HepG2 (cell line): ENCODE data around the gene SEBOX. TPM values are rescaled to one million over a fixed set of nuclear protein-coding genes. Genes with fewer than 3 reads are reported as not detected.

ENCODE experiments used
- ATAC-seq: fragments of 200-7000 bp; cut with Tn5 transposase; 3 replicates; pipeline ENCODE4 v1.9.1; 2020; ENCODE audit warnings: mild to moderate bottlenecking, moderate library complexity
- BruUV-seq: library from RNA; stranded (reverse); fragments of 400-500 nt; replicated peaks from 2 replicates; lab custom pipeline; 2021; lab: Mats Ljungman, UMichigan
- CTCF ChIA-PET: fragments of 300-600 bp; formaldehyde crosslinking; extraction: SDS; loops from one replicate; lab custom pipeline; 2021; ENCODE audit warnings: low total read pairs, inconsistent platforms, low intra/inter-chr PET ratio; lab: Yijun Ruan, JAX
- POLR2A ChIA-PET: fragments of 350-600 bp; sonication (Branson Sonifier 250); formaldehyde crosslinking; loops from one replicate; lab custom pipeline; 2020; ENCODE audit warnings: antibody characterized with exemption, inconsistent platforms; lab: Yijun Ruan, JAX
- DNase-seq: peaks from one replicate; pipeline ENCODE4 v3.0.0-alpha.2; 2015; ENCODE audit warnings: low spot score
- FAIRE-seq: peaks from 3 replicates; lab custom pipeline; 2011; peaks lifted over from hg19 to GRCh38; lab: Jason Lieb, UNC
- H2AFZ ChIP-seq: one replicate; pipeline ENCODE4 v1.6.1; 2011; ENCODE audit warnings: low read length, inconsistent platforms
- H3K27ac ChIP-seq: fragments of 300-600 bp; 3 replicates; pipeline ENCODE4 v1.8.0; 2011; ENCODE audit warnings: mixed run types, mild to moderate bottlenecking, mixed read lengths, low read length, inconsistent platforms; ENCODE audit not compliant: insufficient read depth; ENCODE audit errors: extremely low read length
- H3K27me3 ChIP-seq, 2 experiments: fragments of 200-600 bp in 1 of 2; 2 replicates in 1 of 2; 3 replicates in 1 of 2; pipeline versions ENCODE4 v1.6.0 to v1.8.0; 2011; ENCODE audit warnings: low read length in 2 of 2, mild to moderate bottlenecking in 2 of 2, moderate library complexity in 2 of 2, inconsistent platforms in 1 of 2; ENCODE audit not compliant: insufficient read depth in 2 of 2, control insufficient read depth in 1 of 2
- H3K36me3 ChIP-seq, 2 experiments: fragments of 200-600 bp in 1 of 2; replicated peaks in 1 of 2; 2 replicates in 1 of 2; 3 replicates in 1 of 2; pipeline versions ENCODE4 v1.5.1 to v1.8.0; 2011; ENCODE audit warnings: low read length in 2 of 2, inconsistent platforms in 1 of 2; ENCODE audit not compliant: insufficient read depth in 2 of 2, control insufficient read depth in 1 of 2
- H3K4me1 ChIP-seq: 2 replicates; pipeline ENCODE4 v1.5.1; 2012; ENCODE audit warnings: low read length, inconsistent platforms; ENCODE audit not compliant: insufficient read depth
- H3K4me2 ChIP-seq: 2 replicates; pipeline ENCODE4 v1.6.0; 2011; ENCODE audit warnings: low read depth, low read length, inconsistent platforms
- H3K4me3 ChIP-seq, 3 experiments: fragments of 200-600 bp in 1 of 3; sonication (generic), shearing (Covaris generic) in 1 of 3; replicated peaks in 1 of 3; 2 replicates each; pipeline ENCODE4 v1.5.1; 2011 to 2016; ENCODE audit warnings: low read length in 3 of 3, inconsistent platforms in 2 of 3, low read depth in 2 of 3, mild to moderate bottlenecking in 2 of 3, control low read depth in 1 of 3, mixed read lengths in 1 of 3; ENCODE audit not compliant: insufficient read depth in 1 of 3
- H3K79me2 ChIP-seq: one replicate; pipeline ENCODE4 v1.6.1; 2011; ENCODE audit warnings: low read length, inconsistent platforms; ENCODE audit not compliant: insufficient read depth
- H3K9ac ChIP-seq: 2 replicates; pipeline ENCODE4 v1.6.0; 2011; ENCODE audit warnings: mild to moderate bottlenecking, low read depth, low read length, inconsistent platforms; ENCODE audit not compliant: insufficient read depth
- H3K9me3 ChIP-seq: 2 replicates; pipeline ENCODE4 v1.5.1; 2012; ENCODE audit warnings: mild to moderate bottlenecking, low read length
- H4K20me1 ChIP-seq: 2 replicates; pipeline ENCODE4 v1.6.0; 2011; ENCODE audit warnings: inconsistent platforms, mild to moderate bottlenecking, low read length, moderate library complexity; ENCODE audit not compliant: insufficient read depth
- CBX2 ChIP-seq, 2 experiments: fragments of 200-600 bp in 1 of 2; sonication (generic); formaldehyde crosslinking in 1 of 2; IDR thresholded peaks; 2 replicates each; pipeline versions ENCODE4 v1.7.0 to v1.8.1; 2018 to 2022; ENCODE audit warnings: low read depth in 2 of 2, low read length in 1 of 2, mild to moderate bottlenecking in 1 of 2, missing genetic modification reagents in 1 of 2
- FIP1L1 ChIP-seq: fragments of 200-400 bp; formaldehyde crosslinking; IDR thresholded peaks from 2 replicates; pipeline ENCODE4 v1.6.1; 2018; ENCODE audit warnings: low read depth, mild to moderate bottlenecking, low read length, moderate library complexity, borderline replicate concordance; ENCODE audit not compliant: insufficient read depth
- KDM2A ChIP-seq: sonication (generic); formaldehyde crosslinking; IDR thresholded peaks from 2 replicates; pipeline ENCODE4 v1.4.0; 2020; ENCODE audit warnings: low read depth, missing genetic modification reagents, borderline replicate concordance
- PAF1 ChIP-seq: IDR thresholded peaks from 2 replicates; pipeline ENCODE4 v1.6.1; 2016; ENCODE audit warnings: missing genetic modification reagents, missing compliant biosample characterization
- POLR2G ChIP-seq: fragments of 200-400 bp; formaldehyde crosslinking; IDR thresholded peaks from 2 replicates; pipeline ENCODE4 v1.6.1; 2018; ENCODE audit warnings: mild to moderate bottlenecking, low read depth, low read length, moderate library complexity
- ZNF234 ChIP-seq: sonication (generic); formaldehyde crosslinking; conservative IDR thresholded peaks from 2 replicates; pipeline ENCODE4 v1.5.1; 2020; ENCODE audit warnings: mild to moderate bottlenecking, missing genetic modification reagents
- WGBS: methylation state at CpG from one replicate; pipeline ENCODE4 v1.1.6; 2017; ENCODE audit warnings: low lambda C conversion rate; 5-methylcytosine and 5-hydroxymethylcytosine counted together
- in situ Hi-C: cut with HindIII; loops from 2 replicates; pipeline ENCODE4 v1.10.0; 2017; ENCODE audit warnings: low pct_unique_long_range_greater_than_20kb; ENCODE audit not compliant: extremely low pct_ligation_motif_present
- intact Hi-C: fragments of 100-400 bp; cut with micrococcal nuclease; formaldehyde crosslinking; loops from one replicate; pipeline ENCODE4 v1.10.0; 2022; ENCODE audit not compliant: unreplicated experiment
- polyA plus RNA-seq, 8 experiments: library from polyadenylated mRNA; depleted of rRNA in 3 of 8; stranded (reverse) in 7 of 8; unstranded in 1 of 8; fragments of >200 nt; fragmentation: Illumina TruSeq in 4 of 8; extraction: Trizol in 4 of 8; gene quantifications; 2 replicates each; pipeline versions ENCODE4 v1.2.1 to v1.2.3, GENCODE V29; 2011 to 2016; ENCODE audit warnings: low read depth in 4 of 8, missing spikeins in 1 of 8, mixed read lengths in 1 of 8; ENCODE audit not compliant: insufficient read depth in 1 of 8
- total RNA-seq, 5 experiments: library from RNA; depleted of rRNA; stranded (reverse); fragments of >200 nt; fragmentation: Illumina TruSeq; extraction: Trizol; gene quantifications; 2 replicates each; pipeline ENCODE4 v1.2.3, GENCODE V29; 2016; ENCODE audit warnings: low read depth in 1 of 5
- TF ChIP-seq, protein P1 (sequence below): sonication (generic); formaldehyde crosslinking; IDR thresholded peaks from 2 replicates; pipeline ENCODE4 v1.8.1; 2023; ENCODE audit warnings: mild to moderate bottlenecking, missing genetic modification reagents
- TF ChIP-seq, protein P2 (sequence below): sonication (generic); formaldehyde crosslinking; IDR thresholded peaks from 2 replicates; pipeline ENCODE4 v1.8.0; 2022; ENCODE audit warnings: mild to moderate bottlenecking, missing genetic modification reagents; ENCODE audit not compliant: insufficient replicate concordance

Gene SEBOX
- total and polyA plus RNA-seq, 2 of the 13 experiments (the other 11 are each of a cell fraction or from before 2014, with no cell fraction given), result not detected

GRCh38 chr17:28348979-28349378, 16.0 kb downstream of the SEBOX start:
- no peaks in the 10 kb centered on the region for H3K9me3 ChIP-seq
- no peak overlapping the region for H3K4me3 ChIP-seq
- FAIRE-seq, result no peak
- intact Hi-C loops, result loop anchor here (5.0 kb wide), 1 partner anchor 117 kb away; no protein-coding TSS in a partner anchor
- no CpG with 5 or more reads among the region's 3 CpGs for WGBS
- DNase-seq, result no peak
- no peak overlapping the region for H3K9ac ChIP-seq
- H3K4me2 ChIP-seq, result no peak overlapping the region
- no peak overlapping the region for H2AFZ ChIP-seq
- peaks cover 26% of the 10 kb centered on the region for H3K4me1 ChIP-seq
- POLR2A ChIA-PET, result interaction anchor here (1.1 to 5.3 kb wide), 3 partner anchors 8 to 23 kb away, joined by 3 to 49 read pairs (median 30); partner anchors contain the start of genes POLDIP2, SARM1 and VTN
- in situ Hi-C loops, result no loop called here
- no peak for ATAC-seq
- no peaks in the 10 kb centered on the region for H4K20me1 ChIP-seq
- CTCF ChIA-PET, result no interaction called here
- no peak overlapping the region for H3K27ac ChIP-seq
- H3K27me3 ChIP-seq, result no peaks in the 10 kb centered on the region
- no TSS peak for BruUV-seq
- peaks cover 25 to 74% of the 10 kb centered on the region in 2 experiments for H3K36me3 ChIP-seq
- TF ChIP-seq, protein P1, sequence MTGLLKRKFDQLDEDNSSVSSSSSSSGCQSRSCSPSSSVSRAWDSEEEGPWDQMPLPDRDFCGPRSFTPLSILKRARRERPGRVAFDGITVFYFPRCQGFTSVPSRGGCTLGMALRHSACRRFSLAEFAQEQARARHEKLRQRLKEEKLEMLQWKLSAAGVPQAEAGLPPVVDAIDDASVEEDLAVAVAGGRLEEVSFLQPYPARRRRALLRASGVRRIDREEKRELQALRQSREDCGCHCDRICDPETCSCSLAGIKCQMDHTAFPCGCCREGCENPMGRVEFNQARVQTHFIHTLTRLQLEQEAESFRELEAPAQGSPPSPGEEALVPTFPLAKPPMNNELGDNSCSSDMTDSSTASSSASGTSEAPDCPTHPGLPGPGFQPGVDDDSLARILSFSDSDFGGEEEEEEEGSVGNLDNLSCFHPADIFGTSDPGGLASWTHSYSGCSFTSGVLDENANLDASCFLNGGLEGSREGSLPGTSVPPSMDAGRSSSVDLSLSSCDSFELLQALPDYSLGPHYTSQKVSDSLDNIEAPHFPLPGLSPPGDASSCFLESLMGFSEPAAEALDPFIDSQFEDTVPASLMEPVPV (CRISPR knock-in tag), result no peak
- TF ChIP-seq PAF1, result 0 out of 2 replicates have a peak, but pooled peaks have one; percentile 43
- TF ChIP-seq, all 625 proteins: peak for 1
- H3K79me2 ChIP-seq, result no peaks in the 10 kb centered on the region

- no peak overlapping the region for H3K9ac ChIP-seq
- peaks cover 26% of the 10 kb centered on the region for H3K4me1 ChIP-seq
- intact Hi-C loops (loop anchor here (5.0 kb wide), 1 partner anchor 115 kb away; no protein-coding TSS in a partner anchor), in situ Hi-C loops (no loop called here)
- H2AFZ ChIP-seq, result no peak overlapping the region
- 97% methylated on average over 5 of the region's 8 CpGs for WGBS
- no peaks in the 10 kb centered on the region for H3K27me3 ChIP-seq
- H4K20me1 ChIP-seq, result no peaks in the 10 kb centered on the region
- BruUV-seq, result TSS peak; percentile 16
- H3K4me3 ChIP-seq, result no peak overlapping the region
- peak overlapping the region; percentile 43 for H3K27ac ChIP-seq
- ChIA-PET CTCF (interaction anchor here (0.8 kb wide), 1 partner anchor 108 kb away, joined by 3 read pairs; no protein-coding TSS in a partner anchor), POLR2A (interaction anchor here (0.9 to 5.7 kb wide), 9 partner anchors 10 to 141 kb away, joined by 3 to 68 read pairs (median 7); partner anchors contain the start of genes IFT20, POLDIP2, SLC46A1 and TMEM97)
- peaks cover 28 to 70% of the 10 kb centered on the region in 2 experiments for H3K36me3 ChIP-seq
- FAIRE-seq, result no peak
- no peak for DNase-seq
- ATAC-seq, result no peak; the same call in 1 of the 3 replicates
- no peaks in the 10 kb centered on the region for H3K9me3 ChIP-seq
- H3K4me2 ChIP-seq, result peak overlapping the region; percentile 21; the same call in 1 of the 2 replicates
- no peaks in the 10 kb centered on the region for H3K79me2 ChIP-seq
- peak; percentile 21; the same call in 1 of the 2 replicates for TF ChIP-seq POLR2G
- TF ChIP-seq CBX2 (IDR thresholded peaks at IDR 0.05; ENCODE audit: low read depth, low read length), result no peak
- TF ChIP-seq CBX2 (CRISPR knock-in tag; IDR thresholded peaks at IDR 0.05; ENCODE audit: low read depth), result no peak
- TF ChIP-seq FIP1L1, result no peak
- TF ChIP-seq, protein P2, sequence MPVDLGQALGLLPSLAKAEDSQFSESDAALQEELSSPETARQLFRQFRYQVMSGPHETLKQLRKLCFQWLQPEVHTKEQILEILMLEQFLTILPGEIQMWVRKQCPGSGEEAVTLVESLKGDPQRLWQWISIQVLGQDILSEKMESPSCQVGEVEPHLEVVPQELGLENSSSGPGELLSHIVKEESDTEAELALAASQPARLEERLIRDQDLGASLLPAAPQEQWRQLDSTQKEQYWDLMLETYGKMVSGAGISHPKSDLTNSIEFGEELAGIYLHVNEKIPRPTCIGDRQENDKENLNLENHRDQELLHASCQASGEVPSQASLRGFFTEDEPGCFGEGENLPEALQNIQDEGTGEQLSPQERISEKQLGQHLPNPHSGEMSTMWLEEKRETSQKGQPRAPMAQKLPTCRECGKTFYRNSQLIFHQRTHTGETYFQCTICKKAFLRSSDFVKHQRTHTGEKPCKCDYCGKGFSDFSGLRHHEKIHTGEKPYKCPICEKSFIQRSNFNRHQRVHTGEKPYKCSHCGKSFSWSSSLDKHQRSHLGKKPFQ (CRISPR knock-in tag), result no peak
- TF ChIP-seq ZNF234 (CRISPR knock-in tag), result no peak
- no peak for TF ChIP-seq KDM2A (CRISPR knock-in tag)
Observed at GRCh38 chr17:28347261-28347891, 17.6 kb downstream of the SEBOX start.
